Ishikawa (cell line): ENCODE measurements around the gene RPAIN.

Experiments used
- CEBPB ChIP-seq: IDR thresholded peaks from 2 replicates; pipeline ENCODE4 v1.6.1; 2012
- CREB1 ChIP-seq: IDR thresholded peaks from 2 replicates; pipeline ENCODE4 v1.6.1; 2012; ENCODE audit warnings: low read depth
- EGR1 ChIP-seq: IDR thresholded peaks from 2 replicates; pipeline ENCODE4 v1.6.1; 2012
- EP300 ChIP-seq: IDR thresholded peaks from 2 replicates; pipeline ENCODE4 v1.6.1; 2012; ENCODE audit warnings: borderline replicate concordance
- RAD21 ChIP-seq: IDR thresholded peaks from 2 replicates; pipeline ENCODE4 v1.6.1; 2012; ENCODE audit warnings: low read depth
- TAF1 ChIP-seq: IDR thresholded peaks from 2 replicates; pipeline ENCODE4 v1.6.1; 2012; ENCODE audit warnings: low read depth, mild to moderate bottlenecking
- TEAD4 ChIP-seq: IDR thresholded peaks from 2 replicates; pipeline ENCODE4 v1.6.1; 2012
- YY1 ChIP-seq: IDR thresholded peaks from 2 replicates; pipeline ENCODE4 v1.6.1; 2012; ENCODE audit warnings: low read depth
- ZBTB7A ChIP-seq: IDR thresholded peaks from 2 replicates; pipeline ENCODE4 v1.6.1; 2012; ENCODE audit warnings: low read depth
- TF ChIP-seq, protein P1 (sequence below): IDR thresholded peaks from 2 replicates; pipeline ENCODE4 v1.6.1; 2012
- TF ChIP-seq, protein P2 (sequence below): IDR thresholded peaks from 2 replicates; pipeline ENCODE4 v1.6.1; 2012
- TF ChIP-seq, protein P3 (sequence below): IDR thresholded peaks from 2 replicates; pipeline ENCODE4 v1.6.1; 2012; ENCODE audit warnings: low read depth, mild to moderate bottlenecking

DNA sequence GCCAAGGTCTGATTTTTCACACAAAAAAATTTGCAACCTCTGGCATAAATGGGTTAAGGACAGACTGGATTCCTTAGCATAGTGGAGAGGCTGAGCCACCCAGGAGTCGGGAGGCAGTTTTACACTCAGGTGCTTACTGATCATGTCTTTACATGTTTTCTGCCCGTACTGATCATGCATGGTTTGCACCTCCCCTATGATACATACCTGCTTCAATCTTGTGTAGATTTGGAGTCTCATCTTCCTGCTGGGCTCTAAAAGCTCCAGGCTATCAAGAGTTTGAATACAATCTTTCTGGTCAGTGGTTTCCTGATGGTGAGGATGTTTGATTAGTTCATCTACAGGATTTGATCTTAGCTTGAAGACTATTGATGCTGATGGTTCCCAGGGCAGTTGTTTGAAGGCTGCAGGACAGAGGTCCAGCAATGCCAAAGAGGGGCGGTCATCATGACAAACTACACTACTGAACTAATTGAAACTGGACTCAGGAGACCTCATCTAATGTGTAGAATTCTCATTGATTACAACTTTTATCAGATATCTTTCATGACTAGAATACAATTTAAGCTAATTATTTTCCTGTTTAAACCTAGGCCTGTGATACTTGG lies 12.1 kb downstream of the RPAIN start:
- TF ChIP-seq, protein P1, sequence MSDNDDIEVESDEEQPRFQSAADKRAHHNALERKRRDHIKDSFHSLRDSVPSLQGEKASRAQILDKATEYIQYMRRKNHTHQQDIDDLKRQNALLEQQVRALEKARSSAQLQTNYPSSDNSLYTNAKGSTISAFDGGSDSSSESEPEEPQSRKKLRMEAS, result no peak
- TF ChIP-seq TAF1 (no peak), TEAD4 (no peak), YY1 (no peak), CEBPB (no peak), EP300 (no peak), RAD21 (no peak), CREB1 (no peak), EGR1 (no peak), ZBTB7A (no peak)
- TF ChIP-seq, protein P2, sequence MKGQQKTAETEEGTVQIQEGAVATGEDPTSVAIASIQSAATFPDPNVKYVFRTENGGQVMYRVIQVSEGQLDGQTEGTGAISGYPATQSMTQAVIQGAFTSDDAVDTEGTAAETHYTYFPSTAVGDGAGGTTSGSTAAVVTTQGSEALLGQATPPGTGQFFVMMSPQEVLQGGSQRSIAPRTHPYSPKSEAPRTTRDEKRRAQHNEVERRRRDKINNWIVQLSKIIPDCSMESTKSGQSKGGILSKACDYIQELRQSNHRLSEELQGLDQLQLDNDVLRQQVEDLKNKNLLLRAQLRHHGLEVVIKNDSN, result no peak
- TF ChIP-seq, protein P3, sequence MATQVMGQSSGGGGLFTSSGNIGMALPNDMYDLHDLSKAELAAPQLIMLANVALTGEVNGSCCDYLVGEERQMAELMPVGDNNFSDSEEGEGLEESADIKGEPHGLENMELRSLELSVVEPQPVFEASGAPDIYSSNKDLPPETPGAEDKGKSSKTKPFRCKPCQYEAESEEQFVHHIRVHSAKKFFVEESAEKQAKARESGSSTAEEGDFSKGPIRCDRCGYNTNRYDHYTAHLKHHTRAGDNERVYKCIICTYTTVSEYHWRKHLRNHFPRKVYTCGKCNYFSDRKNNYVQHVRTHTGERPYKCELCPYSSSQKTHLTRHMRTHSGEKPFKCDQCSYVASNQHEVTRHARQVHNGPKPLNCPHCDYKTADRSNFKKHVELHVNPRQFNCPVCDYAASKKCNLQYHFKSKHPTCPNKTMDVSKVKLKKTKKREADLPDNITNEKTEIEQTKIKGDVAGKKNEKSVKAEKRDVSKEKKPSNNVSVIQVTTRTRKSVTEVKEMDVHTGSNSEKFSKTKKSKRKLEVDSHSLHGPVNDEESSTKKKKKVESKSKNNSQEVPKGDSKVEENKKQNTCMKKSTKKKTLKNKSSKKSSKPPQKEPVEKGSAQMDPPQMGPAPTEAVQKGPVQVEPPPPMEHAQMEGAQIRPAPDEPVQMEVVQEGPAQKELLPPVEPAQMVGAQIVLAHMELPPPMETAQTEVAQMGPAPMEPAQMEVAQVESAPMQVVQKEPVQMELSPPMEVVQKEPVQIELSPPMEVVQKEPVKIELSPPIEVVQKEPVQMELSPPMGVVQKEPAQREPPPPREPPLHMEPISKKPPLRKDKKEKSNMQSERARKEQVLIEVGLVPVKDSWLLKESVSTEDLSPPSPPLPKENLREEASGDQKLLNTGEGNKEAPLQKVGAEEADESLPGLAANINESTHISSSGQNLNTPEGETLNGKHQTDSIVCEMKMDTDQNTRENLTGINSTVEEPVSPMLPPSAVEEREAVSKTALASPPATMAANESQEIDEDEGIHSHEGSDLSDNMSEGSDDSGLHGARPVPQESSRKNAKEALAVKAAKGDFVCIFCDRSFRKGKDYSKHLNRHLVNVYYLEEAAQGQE, result no peak
